ENCODE measurements around the gene KRT86.
"Not testable (repeated sequence)": the region's sequence is repeated elsewhere in the genome, so short reads cannot be mapped to it uniquely, and the experiment has no call there.

GRCh38 chr12:52290483-52291134 is 16.2 kb downstream of the KRT86 start:
- not testable (repeated sequence) for TF ChIP-seq SUZ12 (IDR thresholded peaks at IDR 0.05; ENCODE audit: extremely low read depth, insufficient read depth, insufficient read length); ZNF274 (IDR thresholded peaks at IDR 0.05; ENCODE audit: low read depth, low read length)

Measured in NT2/D1 (cell line).